ENCODE measurements around the gene MEIOC.

DNA sequence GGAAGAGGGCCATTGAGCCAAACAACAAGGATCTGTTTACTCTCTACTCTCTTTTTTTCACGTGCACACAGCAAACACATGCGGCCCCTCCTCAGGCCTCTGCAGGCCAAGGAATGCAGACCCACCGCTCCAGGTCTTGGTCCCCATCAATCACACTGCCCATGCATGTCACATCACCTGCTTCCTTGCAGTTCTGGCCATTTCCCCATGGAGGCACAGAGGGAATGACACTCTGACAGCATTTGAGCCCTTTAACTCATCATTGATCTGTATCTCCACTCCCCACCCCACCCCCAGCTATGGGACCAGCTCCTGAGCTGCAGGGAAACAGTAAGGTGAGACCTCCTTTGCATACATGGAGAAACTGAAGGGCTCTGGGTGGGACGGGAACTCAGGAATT is 45.9 kb upstream of the MEIOC start:
- TF ChIP-seq, protein P1, sequence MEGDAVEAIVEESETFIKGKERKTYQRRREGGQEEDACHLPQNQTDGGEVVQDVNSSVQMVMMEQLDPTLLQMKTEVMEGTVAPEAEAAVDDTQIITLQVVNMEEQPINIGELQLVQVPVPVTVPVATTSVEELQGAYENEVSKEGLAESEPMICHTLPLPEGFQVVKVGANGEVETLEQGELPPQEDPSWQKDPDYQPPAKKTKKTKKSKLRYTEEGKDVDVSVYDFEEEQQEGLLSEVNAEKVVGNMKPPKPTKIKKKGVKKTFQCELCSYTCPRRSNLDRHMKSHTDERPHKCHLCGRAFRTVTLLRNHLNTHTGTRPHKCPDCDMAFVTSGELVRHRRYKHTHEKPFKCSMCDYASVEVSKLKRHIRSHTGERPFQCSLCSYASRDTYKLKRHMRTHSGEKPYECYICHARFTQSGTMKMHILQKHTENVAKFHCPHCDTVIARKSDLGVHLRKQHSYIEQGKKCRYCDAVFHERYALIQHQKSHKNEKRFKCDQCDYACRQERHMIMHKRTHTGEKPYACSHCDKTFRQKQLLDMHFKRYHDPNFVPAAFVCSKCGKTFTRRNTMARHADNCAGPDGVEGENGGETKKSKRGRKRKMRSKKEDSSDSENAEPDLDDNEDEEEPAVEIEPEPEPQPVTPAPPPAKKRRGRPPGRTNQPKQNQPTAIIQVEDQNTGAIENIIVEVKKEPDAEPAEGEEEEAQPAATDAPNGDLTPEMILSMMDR (IDR thresholded peaks at IDR 0.05) = no peak
- TF ChIP-seq POLR2AphosphoS5 (IDR thresholded peaks at IDR 0.05) = no peak

Measured in esophagus muscularis mucosa (tissue), 3 donors.